GM12874 (cell line): ENCODE data around the gene CREB3.

Experiments used
- CTCF ChIP-seq: IDR thresholded peaks from 2 replicates; pipeline ENCODE4 v1.5.1; 2011; ENCODE audit warnings: low read depth, mild to moderate bottlenecking, control low read depth, low read length, moderate library complexity; ENCODE audit not compliant: insufficient read depth

CREB3 gene

GRCh38 chr9:35703906-35704672 lies 28.4 kb upstream of the CREB3 start:
- TF ChIP-seq CTCF = no peak

- no peak for TF ChIP-seq CTCF
These were observed 27.1 kb upstream of the CREB3 start for GRCh38 chr9:35705372-35705771.

GRCh38 chr9:35705836-35706430 lies 26.5 kb upstream of the CREB3 start:
- TF ChIP-seq CTCF = no peak

- no peak for TF ChIP-seq CTCF
These were observed 25.5 kb upstream of the CREB3 start for GRCh38 chr9:35706951-35707350.

- no peak for TF ChIP-seq CTCF
These were observed 24.3 kb upstream of the CREB3 start for GRCh38 chr9:35708146-35708545.

- no peak for TF ChIP-seq CTCF
These were observed 21.5 kb upstream of the CREB3 start for GRCh38 chr9:35710818-35711500.
